Naive thymus-derived CD4-positive, alpha-beta T cell (primary cell): Measurements from ENCODE around the gene RAMP3. TPM values are rescaled to one million over a fixed set of nuclear protein-coding genes. Genes with fewer than 3 reads are reported as not detected.

Experiments
- polyA plus RNA-seq, 2 donors: library from polyadenylated mRNA; unstranded; fragments of 300-500 nt; fragmentation: Illumina TruSeq; gene quantifications; one replicate each; pipeline ENCODE4 v1.2.3, GENCODE V29; 2021
- total RNA-seq, 6 experiments: library from RNA in 5 of 6; stranded (reverse) in 5 of 6; gene quantifications; 1 replicate in 5 of 6; 2 replicates in 1 of 6; pipeline ENCODE4 v1.2.3 and lab custom pipeline; 2021 to 2026

Gene RAMP3
- total and polyA plus RNA-seq, 7 experiments from 2014 or later = 0.39 TPM; not detected in 6

Other genes starting within 250 kb of the RAMP3 start
- 100 to 1,000 TPM in 3 of 5 experiments, 10 to 100 TPM in 2; 29.2 to 385 (median 107) TPM for gene MYO1G, start 178.8 kb upstream of the RAMP3 start, total RNA-seq
- 10 to 100 TPM; 51.1 to 76.0 TPM for gene MYO1G, start 178.8 kb upstream of the RAMP3 start, polyA plus RNA-seq
- 100 to 1,000 TPM in 3 of 5 experiments, 10 to 100 TPM in 2; 80.4 to 200 (median 119) TPM for gene CCM2, start 157.6 kb upstream of the RAMP3 start, total RNA-seq
- gene CCM2, start 157.6 kb upstream of the RAMP3 start, polyA plus RNA-seq = 100 to 1,000 TPM in 1 of 2 donors, 10 to 100 TPM in 1; 75.9 to 123 TPM
- gene NACAD, start 68.8 kb upstream of the RAMP3 start, total RNA-seq = under 1 TPM in 1 of 5 experiments, not detected in 4; 0.15 TPM
- under 1 TPM in 1 of 2 donors, not detected in 1; 0.08 TPM for gene NACAD, start 68.8 kb upstream of the RAMP3 start, polyA plus RNA-seq
- gene TBRG4, start 46.1 kb upstream of the RAMP3 start, total RNA-seq = 100 to 1,000 TPM in 4 of 5 experiments, 10 to 100 TPM in 1; 93.7 to 143 (median 107) TPM
- gene TBRG4, start 46.1 kb upstream of the RAMP3 start, polyA plus RNA-seq = 10 to 100 TPM; 55.1 to 99.1 TPM